Progenitor cell of endocrine pancreas (in vitro differentiated cells): Measurements from ENCODE around the gene PCDHGB3. TPM values are rescaled to one million over a fixed set of nuclear protein-coding genes. Genes with fewer than 3 reads are reported as not detected.
A peak's percentile ranks its signal among the peaks of the same experiment; 100 is the strongest.

ENCODE experiments used
- DNase-seq: peaks from one replicate; pipeline ENCODE4 v3.0.0; 2021; ENCODE audit warnings: low spot score; ENCODE audit not compliant: unreplicated experiment
- H3K27ac Mint-ChIP-seq: 2 replicates; pipeline ENCODE4 v1.8.0; 2021; ENCODE audit warnings: mild to moderate bottlenecking, moderate library complexity, mixed read lengths
- H3K27me3 Mint-ChIP-seq: 2 replicates; pipeline ENCODE4 v1.8.0; 2021; ENCODE audit warnings: mixed read lengths
- H3K36me3 Mint-ChIP-seq: 2 replicates; pipeline ENCODE4 v1.8.0; 2022; ENCODE audit warnings: mixed read lengths; ENCODE audit not compliant: insufficient read depth
- H3K4me1 Mint-ChIP-seq: 2 replicates; pipeline ENCODE4 v1.8.0; 2021; ENCODE audit warnings: low read depth, mixed read lengths
- H3K4me3 Mint-ChIP-seq: 2 replicates; pipeline ENCODE4 v1.8.0; 2021; ENCODE audit warnings: low read depth, mild to moderate bottlenecking, moderate library complexity, mixed read lengths
- H3K9me3 Mint-ChIP-seq: 2 replicates; pipeline ENCODE4 v1.8.0; 2021; ENCODE audit warnings: low read depth, mixed read lengths
- CTCF ChIP-seq: fragments of 200-600 bp; sonication (generic); IDR thresholded peaks from one replicate; pipeline ENCODE4 v1.5.0; 2021; ENCODE audit warnings: antibody characterized with exemption, mild to moderate bottlenecking; ENCODE audit not compliant: unreplicated experiment
- total RNA-seq: library from RNA; stranded (reverse); gene quantifications from 2 replicates; pipeline ENCODE4 v1.2.1, GENCODE V29; 2021

PCDHGB3 gene
- total RNA-seq, 1 donor from 2014 or later, result 0.60 TPM

- H3K9me3 Mint-ChIP-seq, result peaks cover 52% of the 10 kb centered on the region
- H3K4me3 Mint-ChIP-seq, result no peak overlapping the region
- peaks cover 67% of the 10 kb centered on the region for H3K36me3 Mint-ChIP-seq
- no peaks in the 10 kb centered on the region for H3K27me3 Mint-ChIP-seq
- H3K4me1 Mint-ChIP-seq, result no peaks in the 10 kb centered on the region
- DNase-seq, result no peak
- TF ChIP-seq CTCF, result no peak
- peak overlapping the region; percentile 91 for H3K27ac Mint-ChIP-seq
These were observed 49.2 kb downstream of the PCDHGB3 start for GRCh38 chr5:141419074-141419880.

GRCh38 chr5:141420855-141421488 is 50.9 kb downstream of the PCDHGB3 start, which contains the start of gene PCDHGA11:
TSS of gene PCDHGA11 (plus strand) at chr5:141421051. CDS start at chr5:141421228, 177 bp downstream.
- no peaks in the 10 kb centered on the region for H3K4me1 Mint-ChIP-seq
- H3K27ac Mint-ChIP-seq, result peak within 1 kb of the TSS; percentile 93
- peaks cover 68% of the 10 kb centered on the region for H3K36me3 Mint-ChIP-seq
- peaks cover 53% of the 10 kb centered on the region for H3K9me3 Mint-ChIP-seq
- H3K27me3 Mint-ChIP-seq, result no peaks in the 10 kb centered on the region
- no peak for DNase-seq
- peak within 1 kb of the TSS; percentile 41 for H3K4me3 Mint-ChIP-seq
- no peak for TF ChIP-seq CTCF

- Mint-ChIP-seq H3K27me3 (no peaks in the 10 kb centered on the region), H3K4me3 (no peak overlapping the region), H3K4me1 (no peaks in the 10 kb centered on the region), H3K36me3 (peaks cover 68% of the 10 kb centered on the region), H3K27ac (peak overlapping the region; percentile 52), H3K9me3 (peaks cover 53% of the 10 kb centered on the region)
- DNase-seq, result no peak
- TF ChIP-seq CTCF, result no peak
These were observed 51.4 kb downstream of the PCDHGB3 start for GRCh38 chr5:141421489-141421855.

Other genes starting within 250 kb of the PCDHGB3 start
- 4.4 and 4.6 TPM in 2 replicates for gene PCDHB4, start 248.4 kb upstream of the PCDHGB3 start, total RNA-seq
- 29.4 and 32.4 TPM in 2 replicates for gene PCDHB5, start 235.0 kb upstream of the PCDHGB3 start, total RNA-seq
- 2.4 and 2.7 TPM in 2 replicates for gene PCDHB6, start 220.2 kb upstream of the PCDHGB3 start, total RNA-seq
- 0.93 and 1.1 TPM in 2 replicates for gene PCDHB7, start 197.6 kb upstream of the PCDHGB3 start, total RNA-seq
- gene PCDHB8, start 192.5 kb upstream of the PCDHGB3 start, total RNA-seq, result 2.0 and 2.8 TPM in 2 replicates
- 11.9 and 14.3 TPM in 2 replicates for gene PCDHB16, start 187.9 kb upstream of the PCDHGB3 start, total RNA-seq
- 7.5 and 8.0 TPM in 2 replicates for gene PCDHB9, start 183.1 kb upstream of the PCDHGB3 start, total RNA-seq
- 5.5 and 7.2 TPM in 2 replicates for gene PCDHB10, start 177.9 kb upstream of the PCDHGB3 start, total RNA-seq
- 4.7 and 5.9 TPM in 2 replicates for gene PCDHB11, start 170.6 kb upstream of the PCDHGB3 start, total RNA-seq
- 5.4 and 7.2 TPM in 2 replicates for gene PCDHB12, start 161.5 kb upstream of the PCDHGB3 start, total RNA-seq
- gene PCDHB13, start 156.3 kb upstream of the PCDHGB3 start, total RNA-seq, result 6.8 and 7.4 TPM in 2 replicates
- 7.9 and 8.0 TPM in 2 replicates for gene PCDHB14, start 146.9 kb upstream of the PCDHGB3 start, total RNA-seq
- gene PCDHB15, start 124.8 kb upstream of the PCDHGB3 start, total RNA-seq, result 8.3 and 9.5 TPM in 2 replicates
- 1.1 and 1.2 TPM in 2 replicates for gene SLC25A2, start 66.2 kb upstream of the PCDHGB3 start, total RNA-seq
- 90.9 and 95.6 TPM in 2 replicates for gene TAF7, start 49.5 kb upstream of the PCDHGB3 start, total RNA-seq
- gene PCDHGA1, start 39.7 kb upstream of the PCDHGB3 start, total RNA-seq, result 1.1 and 1.3 TPM in 2 replicates
- 0.72 and 1.1 TPM in 2 replicates for gene PCDHGA2, start 31.5 kb upstream of the PCDHGB3 start, total RNA-seq
- 0.80 and 0.81 TPM in 2 replicates for gene PCDHGA3, start 26.4 kb upstream of the PCDHGB3 start, total RNA-seq
- gene PCDHGB1, start 20.1 kb upstream of the PCDHGB3 start, total RNA-seq, result 2.3 TPM in 2 replicates
- gene PCDHGA4, start 15.2 kb upstream of the PCDHGB3 start, total RNA-seq, result 0.96 and 1.2 TPM in 2 replicates
- 0.80 and 0.89 TPM in 2 replicates for gene PCDHGB2, start 10.2 kb upstream of the PCDHGB3 start, total RNA-seq
- gene PCDHGA5, start 6.1 kb upstream of the PCDHGB3 start, total RNA-seq, result 0.69 and 0.71 TPM in 2 replicates
- 0.60 and 0.80 TPM in 2 replicates for gene PCDHGA6, start 3.6 kb downstream of the PCDHGB3 start, total RNA-seq
- 0.41 and 0.49 TPM in 2 replicates for gene PCDHGA7, start 12.5 kb downstream of the PCDHGB3 start, total RNA-seq
- gene PCDHGB4, start 17.5 kb downstream of the PCDHGB3 start, total RNA-seq, result 16.1 and 17.0 TPM in 2 replicates
- gene PCDHGA8, start 22.4 kb downstream of the PCDHGB3 start, total RNA-seq, result 1.5 and 1.9 TPM in 2 replicates
- gene PCDHGB5, start 27.7 kb downstream of the PCDHGB3 start, total RNA-seq, result 4.0 and 4.2 TPM in 2 replicates
- 1.5 and 1.8 TPM in 2 replicates for gene PCDHGA9, start 32.5 kb downstream of the PCDHGB3 start, total RNA-seq
- 23.1 and 24.0 TPM in 2 replicates for gene PCDHGB6, start 37.8 kb downstream of the PCDHGB3 start, total RNA-seq
- gene PCDHGA10, start 42.7 kb downstream of the PCDHGB3 start, total RNA-seq, result 14.3 and 14.6 TPM in 2 replicates
- gene PCDHGB7, start 47.4 kb downstream of the PCDHGB3 start, total RNA-seq, result 6.0 and 8.0 TPM in 2 replicates
- 3.1 and 3.3 TPM in 2 replicates for gene PCDHGA11, start 50.8 kb downstream of the PCDHGB3 start, total RNA-seq
- 2.9 and 3.2 TPM in 2 replicates for gene PCDHGA12, start 60.3 kb downstream of the PCDHGB3 start, total RNA-seq
- 25.8 and 29.7 TPM in 2 replicates for gene PCDHGC3, start 105.7 kb downstream of the PCDHGB3 start, total RNA-seq
- 3.0 and 3.8 TPM in 2 replicates for gene PCDHGC4, start 114.8 kb downstream of the PCDHGB3 start, total RNA-seq
- gene PCDHGC5, start 118.8 kb downstream of the PCDHGB3 start, total RNA-seq, result 1.2 and 1.3 TPM in 2 replicates
- gene DIAPH1, start 248.8 kb downstream of the PCDHGB3 start, total RNA-seq, result 63.5 and 74.3 TPM in 2 replicates